Stimulated activated CD4-positive, alpha-beta T cell treated with anti-CD3 and anti-CD28 coated beads, Interleukin-15, amount 100 ng/mL, for 1 hour (primary cell): Measurements from ENCODE around the gene SPDYE5.

Source experiments
- DNase-seq, 2 donors: peaks; one replicate each; pipeline ENCODE4 v3.0.0-alpha.2; 2020; ENCODE audit warnings: low read depth in 1 of 2, low spot score in 1 of 2

SPDYE5 gene

DNA sequence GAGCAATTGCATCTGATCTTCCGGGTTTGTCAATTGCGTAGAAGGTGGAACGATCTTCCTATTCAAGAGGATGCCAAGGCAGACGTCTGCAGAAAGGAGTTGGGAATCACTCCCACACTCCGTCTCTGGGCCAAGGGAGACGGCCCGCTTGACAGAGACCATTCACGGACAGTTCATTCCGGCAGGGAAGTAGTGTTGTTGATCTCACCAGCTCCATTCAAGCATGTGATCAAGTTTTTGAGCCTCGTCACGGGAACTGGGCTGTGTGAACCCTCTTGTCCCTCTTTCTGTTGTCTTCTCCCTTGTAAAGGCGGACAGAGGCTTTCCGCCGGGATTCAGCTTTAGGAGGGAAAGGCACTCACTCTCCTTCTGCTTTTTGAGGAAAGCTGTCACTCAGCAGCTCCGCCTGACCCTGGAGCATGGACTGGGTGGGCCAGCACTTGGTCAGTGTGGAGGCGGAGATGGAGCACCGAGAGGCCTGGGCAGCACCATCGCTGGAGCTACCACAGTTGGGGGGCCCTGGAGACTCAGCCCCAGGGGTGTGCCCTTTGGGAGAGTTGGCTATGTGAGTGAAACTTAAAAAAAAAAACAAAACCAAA, 44.9 kb downstream of the SPDYE5 start:
- DNase-seq = no peak

DNA sequence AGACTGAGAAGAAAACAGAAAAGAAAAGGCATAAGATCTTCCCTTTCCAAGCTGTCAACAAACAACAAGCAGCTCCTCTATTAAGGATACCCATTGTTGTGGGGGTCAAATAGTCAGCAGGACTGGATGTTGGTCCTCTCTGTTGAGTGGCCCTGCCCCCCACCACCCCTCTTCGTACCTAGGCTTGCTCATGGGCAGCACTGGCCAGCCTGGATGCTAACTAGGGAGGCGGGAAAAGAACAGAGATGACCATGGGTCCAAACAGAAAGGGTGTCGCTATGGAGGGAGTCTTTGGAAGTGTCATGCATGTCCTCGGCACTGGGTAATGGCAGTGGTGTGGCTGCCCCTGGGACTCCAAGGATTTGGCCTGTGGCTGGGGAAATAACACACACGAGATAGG, 45.6 kb downstream of the SPDYE5 start:
- DNase-seq = no peak

DNA sequence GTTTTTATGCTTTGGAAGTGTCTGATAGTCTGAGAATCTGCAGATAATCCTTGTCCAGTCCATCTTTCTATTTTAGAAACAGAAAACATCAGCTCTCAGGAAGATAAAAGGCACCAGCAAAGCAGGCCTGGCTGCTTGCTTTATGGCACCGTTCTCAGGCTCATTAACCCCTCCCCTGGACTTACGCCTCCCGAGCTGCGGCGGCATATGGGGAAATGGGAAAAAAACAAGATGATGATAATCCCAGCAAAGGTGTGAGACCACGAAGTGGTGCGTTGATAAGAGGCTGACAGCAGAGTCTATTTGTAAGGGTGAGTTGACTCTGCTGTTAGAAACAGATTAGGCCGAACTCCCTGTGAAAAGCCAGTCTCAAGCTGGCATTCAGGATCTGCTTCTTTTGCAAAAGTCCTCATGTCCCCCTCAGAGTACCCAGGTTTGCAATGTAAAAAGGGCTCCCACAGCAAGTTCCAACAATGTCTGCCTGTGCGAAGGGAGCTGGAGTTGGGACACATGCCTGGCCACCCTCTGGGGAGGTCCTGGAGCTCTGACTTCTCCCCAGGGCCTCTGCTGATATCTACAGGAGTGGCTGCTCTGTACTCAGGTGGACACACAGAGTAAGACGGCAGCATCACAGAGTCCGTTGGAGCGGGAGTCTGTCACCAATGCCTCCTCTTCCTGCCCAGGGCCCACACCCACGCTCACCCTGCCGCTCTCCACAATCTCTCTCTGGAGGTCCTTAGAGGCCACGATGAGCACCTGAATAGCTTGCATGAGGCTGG, 54.3 kb downstream of the SPDYE5 start:
- no peak for DNase-seq
